ENCODE results near the gene PSMD4.

DNA sequence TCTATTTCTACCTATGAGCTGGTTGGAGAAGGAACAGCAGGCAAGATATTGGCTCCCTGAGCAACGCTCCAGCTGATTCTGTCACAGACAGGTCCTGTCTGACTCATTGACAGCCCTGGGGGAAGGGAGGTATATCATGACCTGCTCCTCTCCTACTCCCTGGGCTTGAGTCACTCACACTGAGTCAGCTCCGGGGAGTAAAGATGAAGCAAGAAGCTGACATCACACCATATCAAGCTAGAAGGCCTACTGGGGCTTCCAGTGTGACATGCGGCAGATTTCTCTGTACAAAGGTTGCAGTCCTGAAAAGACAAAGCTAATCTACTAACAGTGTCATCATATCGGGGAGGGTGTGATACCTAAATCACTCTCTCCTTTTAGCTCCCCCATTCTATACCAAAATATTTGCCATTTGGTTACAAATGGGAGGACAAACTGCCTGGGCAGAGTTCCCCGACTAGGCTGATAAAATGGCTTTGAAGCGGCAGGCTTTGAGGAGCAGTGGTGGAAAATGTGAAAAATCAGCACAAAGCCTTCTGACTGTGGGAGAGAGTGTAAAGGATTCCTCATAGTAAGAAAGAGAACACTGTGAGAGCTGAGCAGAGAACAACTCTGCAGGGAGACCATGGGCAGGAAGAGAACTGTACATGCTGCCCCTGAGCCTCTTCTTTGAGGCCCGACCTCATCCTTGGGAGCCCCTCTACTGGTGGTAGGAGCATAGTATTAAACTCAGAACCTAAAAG is 57.2 kb downstream of the PSMD4 start:
- TF ChIP-seq POLR2AphosphoS5 (IDR thresholded peaks at IDR 0.05; ENCODE audit: borderline replicate concordance, low read depth, low read length) (no peak), EZH2 (IDR thresholded peaks at IDR 0.05) (no peak), FOXP2 (optimal IDR thresholded peaks at IDR 0.05; ENCODE audit: control extremely low read depth, extremely low read length, insufficient read depth) (no peak)
